Uterus (tissue), 2 donors: ENCODE results near the gene KCNE2.
"Not testable (repeated sequence)": the region's sequence is repeated elsewhere in the genome, so short reads cannot be mapped to it uniquely, and the experiment has no call there.

ENCODE experiments used
- CTCF ChIP-seq, 4 experiments: fragments of 200-600 bp in 2 of 4; fragments of 450-650 bp in 2 of 4; sonication (generic) in 2 of 4; IDR thresholded peaks; one replicate each; pipeline ENCODE4 v1.5.1; 2016 to 2019; ENCODE audit warnings: antibody characterized with exemption in 4 of 4, mild to moderate bottlenecking in 2 of 4, moderate library complexity in 1 of 4
- POLR2A ChIP-seq, 2 donors: fragments of 450-650 bp; IDR thresholded peaks; one replicate each; pipeline ENCODE4 v1.6.1; 2016; ENCODE audit warnings: antibody characterized with exemption in 2 of 2, mild to moderate bottlenecking in 1 of 2, moderate library complexity in 1 of 2

GRCh38 chr21:34383138-34383537 lies 19.3 kb downstream of the KCNE2 start:
- not testable (repeated sequence) for TF ChIP-seq CTCF, POLR2A (IDR thresholded peaks at IDR 0.05)
